Fibroblast of villous mesenchyme (primary cell): Measurements from ENCODE around the gene IER5L. TPM values are rescaled to one million over a fixed set of nuclear protein-coding genes. Genes with fewer than 3 reads are reported as not detected.
"Not testable (repeated sequence)": the region's sequence is repeated elsewhere in the genome, so short reads cannot be mapped to it uniquely, and the experiment has no call there.

ENCODE experiments used
- DNase-seq: peaks from one replicate; pipeline ENCODE4 v3.0.0-alpha.2; 2010; ENCODE audit warnings: low read depth
- H3K4me3 ChIP-seq: 2 replicates; pipeline ENCODE4 v1.5.1; 2011; ENCODE audit warnings: low read depth, mild to moderate bottlenecking, low read length
- total RNA-seq: library from RNA; depleted of rRNA; stranded (reverse); fragments of >200 nt; gene quantifications from 2 replicates; pipeline ENCODE4 v1.2.3, GENCODE V29; 2012
- TF ChIP-seq, protein P1 (sequence below): IDR thresholded peaks from 2 replicates; pipeline ENCODE4 v1.5.1; 2012; ENCODE audit warnings: low read depth, mild to moderate bottlenecking, low read length; ENCODE audit not compliant: insufficient read depth

The IER5L gene
- total RNA-seq, 1 donor = 60.5 TPM

DNA sequence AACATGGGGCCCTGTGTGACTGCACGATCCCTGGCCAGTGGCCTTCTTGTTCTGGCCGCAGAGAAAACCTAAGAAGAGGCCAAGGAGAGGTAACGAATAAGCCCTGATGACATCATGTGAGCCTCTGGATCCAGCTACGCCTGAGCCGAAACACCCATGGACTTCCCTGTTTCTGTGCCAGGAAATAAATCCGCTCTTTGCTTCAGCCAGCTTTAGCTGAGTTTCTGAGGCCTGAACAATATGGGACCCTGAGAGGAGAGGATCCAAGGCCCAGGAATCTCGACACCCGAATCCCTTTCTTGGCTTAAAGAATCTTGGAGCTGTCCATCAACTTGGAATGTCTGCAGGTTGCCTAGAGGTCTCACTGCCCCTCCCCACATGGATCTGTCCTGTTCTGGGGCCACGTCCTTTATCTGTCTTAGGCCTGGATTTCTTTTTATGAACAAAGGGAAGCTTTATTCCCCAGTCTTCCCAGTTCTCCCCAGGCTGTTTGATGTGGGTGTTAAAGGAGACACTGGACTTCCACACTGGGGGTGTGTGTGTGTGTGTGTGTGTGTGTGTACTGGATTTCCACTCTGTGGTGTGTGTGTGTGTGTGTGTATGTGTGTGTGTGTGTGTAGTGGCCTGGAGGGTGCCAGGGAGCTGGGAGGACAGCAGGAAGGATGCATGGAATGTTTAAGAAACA lies 13.7 kb downstream of the IER5L start:
- H3K4me3 ChIP-seq = no peak overlapping the region
- DNase-seq = peak; percentile 62
- TF ChIP-seq, protein P1, sequence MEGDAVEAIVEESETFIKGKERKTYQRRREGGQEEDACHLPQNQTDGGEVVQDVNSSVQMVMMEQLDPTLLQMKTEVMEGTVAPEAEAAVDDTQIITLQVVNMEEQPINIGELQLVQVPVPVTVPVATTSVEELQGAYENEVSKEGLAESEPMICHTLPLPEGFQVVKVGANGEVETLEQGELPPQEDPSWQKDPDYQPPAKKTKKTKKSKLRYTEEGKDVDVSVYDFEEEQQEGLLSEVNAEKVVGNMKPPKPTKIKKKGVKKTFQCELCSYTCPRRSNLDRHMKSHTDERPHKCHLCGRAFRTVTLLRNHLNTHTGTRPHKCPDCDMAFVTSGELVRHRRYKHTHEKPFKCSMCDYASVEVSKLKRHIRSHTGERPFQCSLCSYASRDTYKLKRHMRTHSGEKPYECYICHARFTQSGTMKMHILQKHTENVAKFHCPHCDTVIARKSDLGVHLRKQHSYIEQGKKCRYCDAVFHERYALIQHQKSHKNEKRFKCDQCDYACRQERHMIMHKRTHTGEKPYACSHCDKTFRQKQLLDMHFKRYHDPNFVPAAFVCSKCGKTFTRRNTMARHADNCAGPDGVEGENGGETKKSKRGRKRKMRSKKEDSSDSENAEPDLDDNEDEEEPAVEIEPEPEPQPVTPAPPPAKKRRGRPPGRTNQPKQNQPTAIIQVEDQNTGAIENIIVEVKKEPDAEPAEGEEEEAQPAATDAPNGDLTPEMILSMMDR = no peak

DNA sequence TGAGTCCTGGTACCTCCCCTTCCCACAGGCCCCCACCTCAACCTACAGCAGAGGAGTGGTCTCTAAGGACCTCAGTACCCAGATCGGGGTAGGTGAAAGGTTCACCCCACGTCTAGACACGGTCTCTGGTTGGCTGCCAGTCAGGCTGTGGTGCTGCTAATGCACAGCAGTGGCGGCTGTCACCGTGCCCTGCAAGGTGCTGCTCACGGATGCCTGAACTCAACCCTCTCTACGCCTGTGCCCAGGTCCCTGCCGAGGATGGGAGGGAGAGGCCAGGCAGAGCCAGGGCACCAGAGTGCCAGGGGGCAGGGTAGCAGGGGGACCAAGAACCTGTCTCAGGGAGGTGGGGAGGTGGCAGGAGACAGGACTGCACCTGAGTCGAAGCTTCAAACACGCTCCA lies 14.3 kb downstream of the IER5L start:
- no peak overlapping the region for H3K4me3 ChIP-seq
- TF ChIP-seq, protein P1 = no peak
- no peak for DNase-seq

GRCh38 chr9:129163198-129163670 lies 14.8 kb downstream of the IER5L start:
- peak; percentile 36 for DNase-seq
- not testable (repeated sequence) for H3K4me3 ChIP-seq

- no peak overlapping the region for H3K4me3 ChIP-seq
- TF ChIP-seq, protein P1 = no peak
- DNase-seq = no peak
Observed at GRCh38 chr9:129162497-129163197, 15.4 kb downstream of the IER5L start.

DNA sequence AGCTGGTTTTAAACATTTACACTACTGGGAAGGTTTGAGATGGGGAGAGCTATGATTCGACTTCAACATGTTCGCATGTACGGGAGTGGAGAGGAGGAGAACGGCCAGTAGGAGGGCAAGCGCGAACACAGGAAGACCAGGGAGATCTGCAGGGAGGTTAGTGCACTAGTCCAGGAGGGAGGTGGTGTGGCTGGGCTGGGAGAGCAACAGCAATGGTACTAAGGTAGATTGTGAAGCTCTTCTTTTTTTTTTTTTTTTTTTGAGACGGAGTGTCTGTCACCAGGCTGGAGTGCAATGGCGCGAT lies 16.6 kb downstream of the IER5L start:
- TF ChIP-seq, protein P1 = no peak
- no peak for DNase-seq
- no peak overlapping the region for H3K4me3 ChIP-seq

DNA sequence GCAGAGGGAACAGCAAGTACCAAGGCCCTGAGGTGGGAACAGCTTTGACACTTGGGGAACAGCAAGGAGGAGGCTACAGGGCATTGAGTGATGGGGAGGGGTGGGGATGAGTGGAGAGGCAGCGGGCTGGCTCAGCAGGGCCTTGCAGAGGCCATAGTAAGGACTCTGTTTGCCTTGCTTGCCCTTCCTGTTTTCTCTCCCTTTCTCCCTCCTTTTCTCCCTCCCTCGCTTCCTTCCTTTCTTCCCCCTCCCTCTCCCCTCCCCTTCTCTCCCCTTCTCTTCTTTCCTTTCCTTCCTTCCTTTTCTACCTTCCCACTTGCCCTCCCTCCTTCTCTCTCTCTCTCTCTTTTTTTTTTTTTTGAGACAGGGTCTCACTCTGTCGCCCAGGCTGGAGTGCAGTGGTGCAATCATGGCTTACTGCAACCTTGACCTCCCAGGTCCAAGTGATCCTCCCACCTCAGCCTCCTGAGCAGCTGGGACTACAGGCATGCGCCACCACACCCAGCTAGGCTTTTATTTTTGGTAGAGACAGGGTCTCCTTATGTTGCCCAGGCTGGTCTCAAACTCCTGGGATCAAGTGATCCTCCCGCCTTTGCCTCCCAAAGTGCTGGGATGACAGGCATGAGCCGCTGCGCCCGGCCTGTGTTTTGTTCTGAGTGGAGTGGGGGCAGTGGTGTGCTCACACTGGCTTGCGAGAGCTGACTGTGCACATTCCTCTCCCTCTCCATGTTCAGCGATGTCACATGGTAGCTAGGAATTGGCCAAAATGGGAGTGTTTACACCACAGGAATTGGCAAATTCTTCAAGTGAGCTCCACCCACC lies 17.1 kb downstream of the IER5L start:
- no peak overlapping the region for H3K4me3 ChIP-seq
- peak; percentile 84 for DNase-seq
- TF ChIP-seq, protein P1 = no peak

DNA sequence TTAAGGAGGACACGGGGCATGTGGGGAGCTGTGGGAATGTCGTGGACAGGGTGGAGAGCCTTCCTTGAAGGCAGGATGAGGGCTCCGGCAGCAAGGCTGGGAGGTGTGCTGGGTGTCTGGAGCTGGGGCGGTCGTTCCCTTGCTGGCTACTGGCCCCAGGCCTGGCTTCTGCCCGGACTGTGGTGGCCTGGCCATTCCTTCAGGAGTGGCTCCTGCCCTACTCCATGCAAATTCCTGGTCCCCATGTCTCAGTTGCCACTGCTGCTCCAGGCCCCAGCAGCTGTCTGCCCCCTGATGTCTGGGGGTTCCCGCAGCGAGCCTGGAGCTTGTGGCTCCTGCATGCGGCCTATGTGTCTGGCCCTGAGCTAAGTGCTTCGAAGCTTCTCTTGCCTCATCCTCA lies 21.9 kb downstream of the IER5L start:
- DNase-seq = no peak
- TF ChIP-seq, protein P1 = no peak
- no peak overlapping the region for H3K4me3 ChIP-seq
